GM19455 (cell line): ENCODE data around the gene HNRNPAB.
A peak's percentile ranks its signal among the peaks of the same experiment; 100 is the strongest.
"Not testable (repeated sequence)": the region's sequence is repeated elsewhere in the genome, so short reads cannot be mapped to it uniquely, and the experiment has no call there.

Source experiments
- ATAC-seq: cut with Tn5 transposase; IDR thresholded peaks from one replicate; pipeline ENCODE4 v1.9.1; 2021; ENCODE audit not compliant: unreplicated experiment

Gene HNRNPAB

DNA sequence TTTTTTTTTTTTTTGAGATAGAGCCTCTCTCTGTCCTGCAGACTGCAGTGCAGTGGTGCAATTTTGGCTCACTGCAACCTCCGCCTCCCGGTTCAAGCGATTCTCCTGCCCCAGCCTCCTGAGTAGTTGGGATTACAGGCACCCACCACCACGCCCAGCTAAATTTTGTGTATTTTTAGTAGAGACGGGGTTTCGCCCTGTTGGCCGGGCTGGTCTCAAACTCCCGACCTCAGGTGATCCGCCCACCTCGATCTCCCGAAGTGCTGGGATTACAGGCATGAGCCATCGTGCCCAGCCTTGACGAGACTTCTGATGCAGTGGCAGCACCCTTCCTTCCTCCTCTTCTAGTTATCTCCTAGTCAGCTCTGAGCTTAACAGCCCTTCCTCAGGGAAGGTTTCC, 24.8 kb downstream of the HNRNPAB start:
- not testable (repeated sequence) for ATAC-seq

DNA sequence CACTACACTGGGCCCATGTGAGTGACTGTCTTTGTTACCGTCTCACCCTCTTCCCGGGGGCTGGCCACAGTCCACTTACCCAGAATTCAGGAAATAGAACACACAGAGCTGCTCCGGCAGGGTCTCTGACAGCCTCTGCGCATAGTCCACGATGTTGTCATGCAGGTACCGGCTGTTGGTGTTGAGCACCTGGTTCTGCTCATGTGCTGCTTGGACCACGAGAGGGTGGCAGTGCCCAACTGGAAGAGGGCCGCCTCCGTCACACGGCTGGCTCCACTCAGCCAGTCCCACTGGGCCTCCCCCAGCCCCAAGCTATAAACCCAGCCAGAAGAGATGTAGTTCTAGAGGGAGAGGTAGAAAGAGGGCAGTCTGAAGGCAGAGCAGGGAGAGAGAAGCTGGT, 25.5 kb downstream of the HNRNPAB start:
- no peak for ATAC-seq

DNA sequence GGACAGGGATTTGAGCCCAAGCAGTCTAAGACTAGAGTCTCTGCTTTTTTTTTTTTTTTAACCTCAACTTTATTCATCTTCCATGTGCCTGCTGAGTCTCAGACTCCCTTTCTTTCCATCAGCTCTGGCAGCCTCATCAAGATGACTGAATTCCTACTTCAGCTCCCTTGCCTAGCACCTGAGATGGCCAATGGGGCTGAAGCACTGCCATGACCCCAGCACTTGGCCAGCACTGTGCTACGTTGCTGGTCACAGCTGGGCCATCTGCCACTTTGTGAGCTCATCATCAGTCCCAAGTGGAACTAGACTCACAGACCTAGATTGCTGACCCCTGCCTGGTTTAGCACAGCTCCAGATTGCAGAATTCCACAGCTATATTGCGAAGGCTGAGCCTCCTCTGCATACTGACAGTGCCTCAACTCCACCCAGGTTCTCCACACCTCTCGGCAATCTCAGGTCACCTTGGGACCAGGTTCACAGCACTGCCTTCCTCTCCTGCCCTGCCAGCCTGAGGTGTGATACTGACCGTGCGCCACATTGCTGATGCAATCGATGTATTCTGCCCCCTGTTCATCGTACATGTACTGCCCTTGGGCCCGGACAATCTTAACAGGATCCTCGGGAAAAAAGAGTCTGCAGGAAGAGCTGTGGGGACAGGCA, 26.7 kb downstream of the HNRNPAB start:
- no peak for ATAC-seq

DNA sequence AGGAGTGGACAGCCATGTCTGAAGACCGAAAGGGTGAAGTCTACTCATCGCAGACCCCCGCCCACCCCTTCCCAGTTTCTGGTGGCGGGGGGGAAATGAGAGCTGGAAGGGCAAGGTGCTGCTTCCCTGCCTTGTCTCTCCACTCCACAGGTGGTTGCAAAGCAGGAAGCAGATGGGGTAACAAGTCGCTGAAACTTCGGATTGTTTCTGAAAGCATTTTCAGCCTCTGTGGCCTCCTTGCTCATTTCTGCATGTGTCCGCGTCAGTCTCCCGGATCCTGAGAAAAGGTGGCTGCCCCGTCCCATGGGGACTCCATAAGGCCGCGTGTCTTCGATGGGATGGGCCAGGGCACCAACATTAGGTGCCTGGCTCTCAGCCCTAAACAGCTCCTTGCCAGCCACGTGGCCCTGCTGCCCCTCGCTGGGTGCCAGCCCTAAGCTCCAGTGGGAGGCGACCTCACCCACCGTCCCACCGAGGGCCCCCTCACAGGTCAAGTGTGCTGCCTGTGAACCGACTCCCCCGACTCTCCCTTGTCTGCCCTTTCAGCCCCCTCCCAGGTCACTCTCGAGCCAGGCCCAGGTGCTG, 27.3 kb downstream of the HNRNPAB start:
- ATAC-seq: peak; percentile 9

DNA sequence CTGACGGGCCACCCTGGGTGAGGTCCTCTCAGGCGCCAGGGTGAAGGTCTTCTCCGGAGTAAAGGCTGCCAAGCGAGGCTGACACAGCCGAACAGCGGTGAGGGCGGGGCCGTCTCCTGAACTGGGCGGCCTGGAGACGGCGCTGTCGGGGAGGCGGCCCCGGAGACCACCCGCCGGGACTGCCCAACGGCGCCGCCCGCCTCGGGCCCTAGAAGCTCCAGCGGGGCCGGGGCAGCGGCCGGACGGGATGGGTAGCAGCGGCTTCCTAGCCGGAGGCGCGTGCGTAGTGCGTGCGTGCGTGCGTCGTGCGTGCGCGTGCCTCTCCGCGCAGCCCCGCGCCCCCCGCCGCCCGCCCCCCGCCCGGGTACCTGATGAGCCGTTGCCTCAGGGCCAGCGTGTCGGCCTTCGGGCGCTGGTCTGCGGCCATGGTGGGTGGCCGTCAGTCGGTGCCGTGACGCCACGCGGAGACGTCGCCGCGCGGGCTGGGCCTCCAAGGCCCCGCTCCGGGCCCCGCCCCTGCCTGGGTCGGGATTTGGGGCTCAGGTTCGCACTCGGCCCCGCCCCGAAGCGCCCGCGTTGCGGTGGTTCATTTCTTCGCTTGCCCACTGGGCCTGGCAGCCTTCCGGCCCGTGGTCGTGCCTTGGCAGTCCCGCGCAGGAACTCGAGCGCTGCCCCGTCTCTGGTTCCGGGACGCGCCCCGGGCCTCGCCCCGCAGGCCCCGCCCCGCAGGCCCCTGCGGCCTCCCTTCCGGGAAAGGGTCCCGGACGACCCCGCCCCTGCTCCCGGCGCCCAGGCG, 28.0 kb downstream of the HNRNPAB start, which contains the start of gene PHYKPL:
Gene PHYKPL (minus strand): TSS at position 679 of the 796 bp plus-strand sequence. CDS start 252 bp downstream, at position 427.
- peak; percentile 74 for ATAC-seq

DNA sequence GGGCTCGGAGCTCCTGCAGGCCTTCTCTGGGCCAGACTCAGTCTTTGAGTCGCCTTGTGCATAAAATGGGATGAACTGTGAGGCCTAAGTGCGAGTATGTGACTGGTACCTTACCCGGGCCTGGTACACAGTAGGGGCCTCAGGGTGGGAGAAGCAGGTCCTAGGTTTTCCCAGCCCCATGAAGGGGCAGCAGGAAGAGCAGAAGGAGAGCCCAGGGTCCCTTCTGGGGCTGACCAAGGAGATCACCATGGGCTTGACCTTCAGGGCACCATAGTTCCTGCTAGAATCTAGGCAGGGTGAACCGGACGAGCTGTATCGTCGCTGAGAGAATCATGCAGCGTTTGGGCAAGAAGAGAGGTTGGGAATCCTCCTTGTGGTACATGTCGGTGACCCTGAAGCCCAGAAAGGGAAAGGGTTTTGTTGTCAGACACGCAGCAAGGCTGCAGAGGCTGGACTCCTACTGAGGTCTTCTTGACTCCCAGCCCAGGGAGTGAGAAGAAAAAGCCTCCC, 28.6 kb downstream of the HNRNPAB start:
- no peak for ATAC-seq

DNA sequence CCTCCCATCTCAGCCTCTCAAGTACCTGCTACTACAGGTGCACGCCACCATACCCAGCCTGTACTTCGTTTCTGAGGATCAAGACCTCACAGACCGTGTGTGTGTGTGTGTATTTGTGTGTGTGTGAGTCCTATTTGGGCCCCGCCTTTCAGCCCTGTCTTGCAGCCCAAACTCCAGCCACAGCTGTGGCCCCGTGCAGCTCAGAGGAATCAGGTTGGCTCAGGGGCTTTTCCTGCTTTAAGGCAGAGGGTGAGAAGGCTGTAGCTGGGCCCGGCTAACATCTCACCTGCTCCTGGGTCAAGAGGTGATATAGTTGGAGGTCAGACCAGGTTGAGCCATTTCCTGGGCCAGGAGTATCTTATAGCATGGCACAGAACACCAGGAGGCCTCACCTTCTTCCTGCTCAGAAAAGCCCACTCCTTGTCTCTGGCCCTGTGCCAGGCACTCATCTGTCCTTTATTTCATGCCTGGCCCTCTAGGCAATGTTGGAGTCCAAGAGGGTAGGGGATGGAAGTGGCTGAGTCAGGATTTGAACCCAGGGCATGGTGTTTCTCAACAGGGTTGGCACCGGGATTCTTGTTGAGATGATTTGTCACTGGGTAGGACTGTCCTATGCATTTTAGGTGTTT, 29.9 kb downstream of the HNRNPAB start:
- ATAC-seq: no peak

DNA sequence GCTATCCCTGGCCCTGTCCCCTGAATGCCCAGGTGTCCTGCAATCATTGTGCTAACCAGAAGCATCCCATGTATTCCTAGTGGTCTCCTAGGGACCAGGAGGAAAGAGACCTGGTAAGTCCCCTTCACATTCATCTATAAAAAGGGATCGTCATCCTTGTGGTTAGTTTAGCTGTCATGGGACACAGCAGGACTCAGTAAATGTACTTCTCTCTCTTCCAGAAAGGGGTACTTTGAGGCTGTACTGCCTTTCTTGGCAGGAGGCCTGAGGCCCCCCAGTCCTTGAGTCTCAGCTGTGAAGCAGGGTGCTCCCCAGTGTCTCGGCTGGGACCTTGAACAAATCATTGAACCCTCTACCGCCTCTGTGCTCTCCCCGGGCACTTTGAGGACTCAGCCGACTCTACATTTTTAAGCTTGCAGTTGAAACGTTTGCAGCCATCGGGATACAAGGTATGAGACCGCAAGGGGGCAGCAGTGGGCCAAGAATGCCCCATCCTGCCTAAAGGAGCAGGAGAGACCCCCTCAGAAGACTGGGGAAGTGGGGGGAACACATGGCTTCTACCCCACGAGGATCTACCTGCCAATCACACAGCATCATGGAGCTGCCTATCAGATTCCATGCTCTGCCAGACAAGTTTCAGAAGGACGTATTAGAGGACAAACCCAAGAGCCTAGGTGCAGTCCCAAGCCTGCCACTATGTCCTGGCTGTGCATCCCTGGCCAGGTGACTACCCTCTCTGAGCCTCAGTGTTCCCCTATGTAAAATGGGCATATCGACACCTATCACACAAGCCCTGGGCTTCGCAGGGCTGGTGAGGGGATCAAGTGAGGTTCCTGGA, 30.6 kb downstream of the HNRNPAB start:
- no peak for ATAC-seq

DNA sequence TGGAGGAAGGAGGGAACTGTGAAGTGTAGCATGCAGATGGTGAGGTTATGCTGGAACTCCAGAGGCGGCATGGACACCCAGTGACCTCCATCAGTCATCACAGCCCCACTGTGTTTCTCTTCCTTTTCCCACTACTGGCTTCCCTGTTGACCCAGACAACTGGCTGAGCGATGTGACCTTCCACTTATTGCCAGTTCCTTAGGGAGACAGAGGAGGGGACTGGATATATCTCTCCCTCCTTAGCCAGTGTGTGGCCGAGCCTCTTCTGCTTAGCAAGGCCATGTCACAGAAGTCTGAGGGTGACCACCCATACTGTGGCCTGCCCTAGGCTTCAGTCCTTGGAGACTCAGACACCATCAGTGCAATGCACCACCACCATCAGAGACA, 31.2 kb downstream of the HNRNPAB start:
- no peak for ATAC-seq

DNA sequence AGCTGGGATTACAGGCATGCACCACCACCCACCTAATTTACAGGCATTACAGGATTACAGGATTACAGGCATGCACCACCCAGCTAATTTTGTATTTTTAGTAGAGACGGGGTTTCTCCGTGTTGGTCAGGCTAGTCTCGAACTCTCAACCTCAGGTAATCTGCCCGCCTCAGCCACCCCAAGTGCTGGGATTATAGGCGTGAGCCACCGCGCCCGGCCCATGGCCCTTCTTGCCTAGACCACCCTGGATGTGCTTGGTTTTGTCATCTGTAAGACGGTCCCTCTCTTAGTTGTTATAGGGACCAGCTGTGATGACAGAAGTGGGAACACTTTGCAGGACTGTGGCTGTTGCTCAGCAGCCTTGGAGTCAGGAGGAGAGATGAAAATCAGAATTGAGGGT, 31.8 kb downstream of the HNRNPAB start:
- ATAC-seq: no peak

DNA sequence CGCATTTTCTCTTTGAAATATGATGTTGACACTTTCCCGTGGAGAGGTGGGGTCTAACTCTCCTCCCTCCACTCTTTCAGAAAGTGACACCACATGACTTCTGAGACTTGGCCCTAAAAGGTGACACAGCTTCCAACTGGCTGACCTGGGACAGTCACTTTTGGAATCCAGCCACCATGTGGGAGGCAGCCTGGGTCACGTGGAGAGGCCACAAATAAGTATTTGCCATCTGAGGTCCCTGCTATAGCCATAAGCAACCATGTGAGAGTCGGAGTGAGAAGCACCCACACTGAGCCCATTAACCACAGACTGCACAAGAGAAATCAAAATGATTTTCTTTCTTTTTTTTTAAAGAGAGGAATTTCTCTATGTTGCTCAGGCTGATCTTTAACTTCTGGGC, 32.3 kb downstream of the HNRNPAB start:
- ATAC-seq: no peak

DNA sequence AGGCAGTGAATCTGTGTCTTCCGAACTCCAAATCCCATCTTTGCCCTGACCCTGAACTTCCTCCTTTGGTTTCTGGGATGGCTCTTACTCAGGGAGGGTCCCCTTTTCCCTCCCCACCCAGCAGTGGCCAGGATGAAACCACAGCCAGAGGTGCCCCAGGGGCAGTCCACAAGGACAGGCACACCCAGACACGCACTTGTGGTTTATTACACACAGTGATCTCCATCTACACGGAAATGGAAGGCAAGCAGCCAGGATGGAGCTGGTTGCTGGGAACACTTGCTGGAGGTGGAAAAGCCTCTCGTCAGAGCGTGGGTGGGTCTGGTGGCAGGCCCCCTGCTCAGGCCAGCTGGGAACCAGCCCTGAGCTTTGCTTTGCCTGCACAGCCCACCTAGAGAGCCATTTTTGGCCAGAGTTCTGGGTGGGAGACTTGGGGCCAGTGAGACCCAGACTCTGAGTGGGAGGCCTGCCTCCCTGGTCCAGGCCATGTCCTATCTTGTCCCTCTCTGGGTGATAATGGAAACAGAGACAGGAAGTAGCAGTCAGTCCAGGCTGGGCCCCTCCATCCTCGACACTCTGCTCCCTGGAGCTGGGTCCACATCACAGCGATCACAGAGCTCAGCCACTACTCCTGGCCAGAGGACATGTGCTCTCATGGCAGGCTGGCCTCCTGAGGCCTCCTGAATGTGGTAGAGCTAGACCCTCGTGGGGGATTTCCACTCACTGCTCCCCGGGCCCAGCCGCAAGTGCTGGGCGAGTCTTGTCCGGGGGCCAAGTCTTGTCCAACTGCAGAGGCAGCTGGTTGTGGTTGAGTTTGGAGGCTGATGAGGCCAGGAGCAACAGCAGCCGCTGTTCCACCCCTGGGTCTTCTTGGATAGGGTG, 33.3 kb downstream of the HNRNPAB start:
- no peak for ATAC-seq

DNA sequence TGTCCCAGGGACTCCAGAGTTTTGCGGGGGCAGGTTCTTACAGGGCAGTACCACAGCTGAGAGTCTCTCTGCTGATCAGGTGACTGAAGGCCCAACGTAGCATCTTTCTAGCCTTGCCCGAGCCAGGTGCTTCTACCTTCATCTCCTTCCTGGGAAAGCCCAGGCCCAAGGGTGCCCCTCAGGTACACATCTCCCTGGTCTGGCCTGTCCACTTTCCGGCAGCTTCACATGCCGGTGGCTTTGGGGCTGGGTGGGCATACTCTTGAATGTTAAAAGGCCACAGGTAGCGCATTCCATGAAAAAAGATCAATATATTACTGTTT, 33.9 kb downstream of the HNRNPAB start:
- no peak for ATAC-seq

DNA sequence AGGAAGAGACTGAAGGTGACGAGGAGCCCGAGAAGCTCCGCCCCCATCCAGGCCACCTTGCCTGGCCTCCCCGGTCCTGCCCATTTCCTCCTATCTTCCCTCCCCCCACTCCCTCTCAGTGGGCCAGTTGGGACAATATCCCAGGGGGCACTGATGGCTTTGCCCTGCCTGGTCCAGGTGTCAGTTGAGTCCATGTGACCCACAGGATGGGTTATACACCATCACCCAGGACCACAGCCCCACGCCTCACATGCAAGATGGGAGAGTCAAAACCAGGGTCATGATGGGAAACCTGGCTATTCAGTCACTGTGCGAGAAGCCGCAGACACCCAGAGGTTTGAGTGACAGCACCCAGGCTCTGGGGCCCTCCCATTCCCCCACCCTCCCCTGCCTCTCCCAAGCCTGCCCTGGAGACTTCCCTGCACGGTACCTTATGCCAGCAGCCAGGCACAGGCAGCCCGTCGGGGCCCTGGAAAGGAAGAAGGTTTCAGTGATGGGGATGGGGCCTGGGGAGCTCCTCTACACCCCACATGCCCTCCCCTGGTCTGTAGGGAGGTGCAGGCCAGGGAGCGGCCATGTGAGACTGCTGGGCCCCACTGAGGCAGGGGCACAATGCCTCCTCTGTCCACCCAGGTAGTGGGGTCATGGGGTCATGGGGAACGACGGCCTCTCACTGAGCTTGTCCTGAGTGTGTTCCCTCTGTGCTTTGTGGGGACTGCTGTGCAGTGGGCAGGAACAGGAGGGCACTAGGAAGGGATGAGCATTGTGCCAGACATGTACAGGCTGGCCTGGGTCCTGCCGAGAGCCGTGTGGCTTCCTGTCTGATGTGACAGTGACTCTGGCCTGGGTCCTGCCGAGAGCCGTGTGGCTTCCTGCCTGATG, 34.6 kb downstream of the HNRNPAB start:
- no peak for ATAC-seq

DNA sequence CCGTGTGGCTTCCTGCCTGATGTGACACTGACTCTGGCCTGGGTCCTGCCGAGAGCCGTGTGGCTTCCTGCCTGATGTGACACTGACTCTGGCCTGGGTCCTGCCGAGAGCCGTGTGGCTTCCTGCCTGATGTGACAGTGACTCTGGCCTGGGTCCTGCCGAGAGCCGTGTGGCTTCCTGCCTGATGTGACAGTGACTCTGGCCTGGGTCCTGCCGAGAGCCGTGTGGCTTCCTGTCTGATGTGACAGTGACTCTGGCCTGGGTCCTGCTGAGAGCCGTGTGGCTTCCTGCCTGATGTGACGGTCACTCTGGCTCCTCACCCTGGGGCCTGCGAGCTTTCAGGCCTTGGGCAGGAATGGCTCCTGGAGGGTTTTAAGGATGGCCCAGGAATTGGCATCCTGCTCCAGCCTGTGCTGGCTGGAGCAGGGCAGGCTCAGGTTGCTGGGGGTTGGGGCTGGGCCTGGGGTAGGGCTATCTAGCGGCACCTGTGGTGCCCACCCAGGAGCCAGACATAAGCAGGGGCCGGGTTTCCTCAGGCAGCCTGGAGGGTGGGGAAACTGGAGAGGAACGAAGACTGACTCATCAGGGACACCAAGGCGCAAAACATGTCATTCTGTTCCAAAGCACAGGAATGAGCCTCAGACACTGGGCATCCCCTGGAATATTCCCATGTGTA, 35.4 kb downstream of the HNRNPAB start:
- not testable (repeated sequence) for ATAC-seq

DNA sequence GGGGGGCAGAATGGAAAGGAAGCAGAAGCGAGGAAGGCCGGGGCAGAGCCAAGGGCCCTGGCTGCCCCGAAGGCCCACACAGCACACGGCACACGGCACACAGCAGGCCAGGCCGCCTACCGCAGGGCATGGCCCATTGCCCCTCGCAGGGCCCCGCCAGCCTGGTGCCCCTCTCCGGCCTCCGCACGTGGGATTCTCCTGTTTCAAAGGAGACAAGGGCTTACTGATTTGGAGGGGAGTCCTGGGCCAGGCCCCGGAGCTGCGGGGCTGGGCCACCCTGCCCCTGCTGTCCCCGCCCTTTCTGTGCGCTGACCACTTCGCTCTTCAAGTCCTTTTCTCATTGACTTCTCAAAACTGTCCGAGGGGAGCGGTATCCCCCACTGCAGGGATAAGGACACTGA, 36.0 kb downstream of the HNRNPAB start:
- no peak for ATAC-seq

DNA sequence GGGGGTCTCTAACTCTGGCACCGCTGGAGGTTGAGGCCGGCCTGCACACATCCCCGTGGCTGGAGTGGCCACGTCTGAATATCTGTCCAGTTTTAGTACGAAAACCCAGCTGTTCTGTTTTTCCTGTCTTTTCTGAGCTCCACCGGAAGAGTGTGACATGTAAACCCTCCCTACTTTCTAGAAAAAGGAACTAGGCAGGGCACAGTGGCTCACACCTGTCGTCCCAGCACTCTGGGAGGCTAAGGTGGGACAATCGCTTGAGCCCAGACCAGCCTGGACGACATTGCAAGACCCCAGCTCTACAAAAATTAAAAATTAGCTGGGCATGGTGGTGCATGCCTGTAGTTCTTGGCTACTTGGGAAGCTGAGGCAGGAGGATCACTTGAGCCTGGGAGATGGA, 36.4 kb downstream of the HNRNPAB start:
- no peak for ATAC-seq

DNA sequence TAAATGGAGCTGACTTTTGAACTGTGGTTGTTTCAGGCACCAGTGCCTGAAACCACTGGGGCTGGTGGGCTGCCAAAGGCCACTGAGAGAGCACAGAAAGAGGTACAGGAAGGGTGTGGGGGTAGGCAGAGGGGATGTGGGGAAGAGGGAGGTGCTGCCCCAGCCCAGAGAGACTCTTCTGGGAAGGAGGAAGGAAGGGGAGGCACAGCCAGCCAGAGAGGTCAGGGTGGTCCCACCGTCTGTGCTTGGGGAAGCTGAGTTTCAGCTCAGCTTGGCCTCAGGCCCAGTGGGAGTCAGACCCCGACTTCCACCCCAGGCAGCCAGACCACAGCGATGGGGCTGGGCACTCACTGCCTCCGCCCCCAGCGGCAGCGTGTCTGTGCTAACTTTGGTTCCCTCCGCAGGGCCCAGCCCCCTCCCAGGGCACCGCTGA, 36.9 kb downstream of the HNRNPAB start:
- ATAC-seq: no peak
